ENCODE data around the gene EMX1.

DNA sequence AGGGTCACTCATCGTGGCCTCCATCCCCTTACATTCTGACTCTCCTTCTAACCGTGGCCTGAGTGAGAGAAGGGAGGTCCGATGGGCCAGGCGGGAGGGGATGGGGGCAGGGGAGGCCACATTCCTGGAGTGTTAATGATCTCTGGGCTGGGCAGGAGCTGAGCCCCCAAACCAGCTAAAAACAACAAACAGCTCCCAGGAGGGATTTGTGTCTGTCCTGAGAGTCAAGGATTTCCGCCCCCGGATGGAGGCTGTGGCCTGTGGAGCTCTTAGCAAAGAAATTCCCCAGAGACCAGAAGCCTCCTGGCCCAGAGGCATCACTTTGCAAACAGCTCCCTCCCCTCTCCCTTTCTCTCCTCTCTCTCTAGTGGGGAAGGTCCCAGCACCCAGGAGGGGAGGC lies 23.5 kb downstream of the EMX1 start:
- TF ChIP-seq CTCF (IDR thresholded peaks at IDR 0.05) (no peak), POLR2A (IDR thresholded peaks at IDR 0.05) (no peak)

Data from testis (tissue), 2 donors.